ENCODE results near the gene SEMA7A.

DNA sequence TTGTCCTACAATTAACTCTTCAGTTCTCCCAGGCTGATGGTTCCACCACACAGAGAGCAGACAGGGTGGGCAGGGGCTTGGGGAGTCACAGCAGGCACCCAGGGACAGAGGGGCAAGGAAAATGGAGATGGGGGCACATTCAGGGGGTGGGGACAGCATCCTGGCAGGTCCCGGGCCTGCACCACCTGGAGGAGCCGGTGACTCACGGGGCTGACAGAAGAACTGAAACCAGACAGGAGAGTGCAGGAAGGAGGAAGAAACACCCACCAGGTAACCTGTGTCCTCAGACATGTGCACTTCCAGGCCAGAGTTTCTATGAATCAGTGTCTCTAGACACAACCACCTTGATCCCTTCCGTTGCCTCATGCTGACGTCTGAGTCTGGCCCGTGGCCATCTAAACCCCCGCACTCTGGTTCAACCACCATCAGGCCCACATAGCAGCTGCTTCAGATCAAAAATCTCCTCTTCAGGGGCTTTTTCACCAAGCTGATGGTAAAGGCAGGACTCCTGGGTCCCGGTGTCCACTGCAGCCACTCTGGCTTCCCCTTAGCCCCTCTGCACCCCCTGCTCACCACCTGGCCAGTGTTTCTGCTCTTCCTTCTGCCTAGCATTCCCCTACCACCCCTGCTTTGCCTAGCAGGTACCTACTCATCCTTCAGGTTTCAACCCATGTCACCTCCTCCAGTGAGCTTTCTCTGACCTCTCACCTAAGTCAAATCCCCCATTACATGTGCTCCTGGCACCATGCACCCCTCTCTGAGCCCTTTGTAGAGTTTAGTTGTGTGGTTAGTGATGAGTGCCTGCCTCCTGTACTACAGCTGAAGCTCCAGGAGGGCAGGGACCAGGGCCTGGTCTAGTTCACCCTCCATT is 49.8 kb downstream of the SEMA7A start:
- no peak for TF ChIP-seq POLR2A (IDR thresholded peaks at IDR 0.05; ENCODE audit: low read depth, low read length)
- peak; percentile 79 for TF ChIP-seq POLR2AphosphoS5 (IDR thresholded peaks at IDR 0.05; ENCODE audit: low read depth, low read length)
- no peak for TF ChIP-seq PAX5 (IDR thresholded peaks at IDR 0.05; ENCODE audit: insufficient read depth, low read length, severe bottlenecking)
- peak; percentile 93 for TF ChIP-seq SPI1 (IDR thresholded peaks at IDR 0.05; ENCODE audit: low read depth, low read length)
- TF ChIP-seq TAF1 (IDR thresholded peaks at IDR 0.05; ENCODE audit: low read depth, low read length), result 0 out of 2 replicates have a peak, but pooled peaks have one; percentile 45
- peak; percentile 91 for TF ChIP-seq POU2F2 (IDR thresholded peaks at IDR 0.05; ENCODE audit: low read depth, low read length)
